Fibroblast of upper back skin (primary cell): ENCODE data around the gene NDC1.
A peak's percentile ranks its signal among the peaks of the same experiment; 100 is the strongest.
"Not testable (repeated sequence)": the region's sequence is repeated elsewhere in the genome, so short reads cannot be mapped to it uniquely, and the experiment has no call there.

ENCODE experiments used
- DNase-seq: peaks from one replicate; pipeline ENCODE4 v3.0.0-alpha.2; 2013

The NDC1 gene

GRCh38 chr1:53760497-53760896 is 77.6 kb downstream of the NDC1 start:
- not testable (repeated sequence) for DNase-seq

- no peak for DNase-seq
Observed at GRCh38 chr1:53755874-53756273, 82.2 kb downstream of the NDC1 start.

GRCh38 chr1:53754484-53755312 is 83.4 kb downstream of the NDC1 start:
- DNase-seq: peak; percentile 77

GRCh38 chr1:53752281-53752680 is 85.8 kb downstream of the NDC1 start:
- DNase-seq: no peak

- no peak for DNase-seq
Observed at GRCh38 chr1:53747841-53748240, 90.3 kb downstream of the NDC1 start.

GRCh38 chr1:53740621-53741105 is 97.4 kb downstream of the NDC1 start:
- peak; percentile 90 for DNase-seq

GRCh38 chr1:53739109-53739681 is 98.9 kb downstream of the NDC1 start, which contains the start of gene GLIS1:
Gene GLIS1, minus strand, starts transcription at chr1:53739164. Its CDS starts 1,100 bp downstream, at chr1:53738064.
- DNase-seq: peak; percentile 89

GRCh38 chr1:53738205-53739108 is 99.6 kb downstream of the NDC1 start:
- DNase-seq: no peak

GRCh38 chr1:53737648-53738204 is 100.4 kb downstream of the NDC1 start:
- DNase-seq: no peak

GRCh38 chr1:53736290-53736689 is 101.8 kb downstream of the NDC1 start:
- DNase-seq: peak; percentile 74

- DNase-seq: no peak
Observed at GRCh38 chr1:53735681-53736080, 102.4 kb downstream of the NDC1 start.

GRCh38 chr1:53735261-53735660 is 102.8 kb downstream of the NDC1 start:
- DNase-seq: no peak

- peak; percentile 64 for DNase-seq
Observed at GRCh38 chr1:53734650-53735211, 103.4 kb downstream of the NDC1 start.

- DNase-seq: peak; percentile 65
Observed at GRCh38 chr1:53733975-53734649, 104.0 kb downstream of the NDC1 start.

- DNase-seq: peak; percentile 53
Observed at GRCh38 chr1:53733447-53733931, 104.6 kb downstream of the NDC1 start.

- peak; percentile 93 for DNase-seq
Observed at GRCh38 chr1:53732912-53733317, 105.2 kb downstream of the NDC1 start.

GRCh38 chr1:53732409-53732808 is 105.7 kb downstream of the NDC1 start:
- no peak for DNase-seq

GRCh38 chr1:53731779-53732305 is 106.3 kb downstream of the NDC1 start:
- peak; percentile 56 for DNase-seq

- peak; percentile 47 for DNase-seq
Observed at GRCh38 chr1:53731043-53731600, 107.0 kb downstream of the NDC1 start.

- no peak for DNase-seq
Observed at GRCh38 chr1:53730224-53730865, 107.8 kb downstream of the NDC1 start.
